ENCODE measurements around the gene TMUB1. TPM values are rescaled to one million over a fixed set of nuclear protein-coding genes. Genes with fewer than 3 reads are reported as not detected.
A peak's percentile ranks its signal among the peaks of the same experiment; 100 is the strongest.

TMUB1 gene
- total RNA-seq, 4 donors from 2014 or later = 33.7 to 78.7 (median 44.2) TPM

DNA sequence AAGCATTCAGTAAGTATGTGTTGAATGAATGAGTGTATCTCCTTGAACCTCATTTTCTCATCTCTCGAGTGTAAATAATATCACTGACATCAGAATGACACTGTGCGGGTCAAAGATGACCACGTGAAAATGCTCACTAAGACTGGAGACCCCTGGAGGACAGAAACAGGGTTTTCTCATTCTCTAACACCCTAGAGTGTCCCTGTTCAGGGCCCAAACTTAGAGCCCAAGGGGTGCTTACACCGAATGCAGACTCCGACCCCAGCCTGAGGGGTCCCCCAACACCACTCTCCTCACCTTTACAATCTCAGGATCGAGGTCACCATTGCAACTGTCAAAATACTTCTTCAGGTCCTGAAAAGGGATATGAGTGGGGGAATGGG, 27.0 kb downstream of the TMUB1 start:
- Histone ChIP-seq H3K36me3 (no peaks in the 10 kb centered on the region), H3K4me1 (peaks cover 30% of the 10 kb centered on the region in 2 donors), H3K27me3 (no peaks in the 10 kb centered on the region), H3K4me3 (replicated peaks in 1 of 3) (no peak overlapping the region), H3K9me3 (no peaks in the 10 kb centered on the region), H3K27ac (no peak overlapping the region)
- WGBS, 2 donors = 88 to 93% methylated on average over 6 of the region's 6 CpGs
- TF ChIP-seq, protein P1, sequence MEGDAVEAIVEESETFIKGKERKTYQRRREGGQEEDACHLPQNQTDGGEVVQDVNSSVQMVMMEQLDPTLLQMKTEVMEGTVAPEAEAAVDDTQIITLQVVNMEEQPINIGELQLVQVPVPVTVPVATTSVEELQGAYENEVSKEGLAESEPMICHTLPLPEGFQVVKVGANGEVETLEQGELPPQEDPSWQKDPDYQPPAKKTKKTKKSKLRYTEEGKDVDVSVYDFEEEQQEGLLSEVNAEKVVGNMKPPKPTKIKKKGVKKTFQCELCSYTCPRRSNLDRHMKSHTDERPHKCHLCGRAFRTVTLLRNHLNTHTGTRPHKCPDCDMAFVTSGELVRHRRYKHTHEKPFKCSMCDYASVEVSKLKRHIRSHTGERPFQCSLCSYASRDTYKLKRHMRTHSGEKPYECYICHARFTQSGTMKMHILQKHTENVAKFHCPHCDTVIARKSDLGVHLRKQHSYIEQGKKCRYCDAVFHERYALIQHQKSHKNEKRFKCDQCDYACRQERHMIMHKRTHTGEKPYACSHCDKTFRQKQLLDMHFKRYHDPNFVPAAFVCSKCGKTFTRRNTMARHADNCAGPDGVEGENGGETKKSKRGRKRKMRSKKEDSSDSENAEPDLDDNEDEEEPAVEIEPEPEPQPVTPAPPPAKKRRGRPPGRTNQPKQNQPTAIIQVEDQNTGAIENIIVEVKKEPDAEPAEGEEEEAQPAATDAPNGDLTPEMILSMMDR (IDR thresholded peaks at IDR 0.05) = no peak
- TF ChIP-seq POLR2A (IDR thresholded peaks at IDR 0.05) = no peak
- no peak for DNase-seq
- intact Hi-C loops (cut with DNase I) = no loop called here

DNA sequence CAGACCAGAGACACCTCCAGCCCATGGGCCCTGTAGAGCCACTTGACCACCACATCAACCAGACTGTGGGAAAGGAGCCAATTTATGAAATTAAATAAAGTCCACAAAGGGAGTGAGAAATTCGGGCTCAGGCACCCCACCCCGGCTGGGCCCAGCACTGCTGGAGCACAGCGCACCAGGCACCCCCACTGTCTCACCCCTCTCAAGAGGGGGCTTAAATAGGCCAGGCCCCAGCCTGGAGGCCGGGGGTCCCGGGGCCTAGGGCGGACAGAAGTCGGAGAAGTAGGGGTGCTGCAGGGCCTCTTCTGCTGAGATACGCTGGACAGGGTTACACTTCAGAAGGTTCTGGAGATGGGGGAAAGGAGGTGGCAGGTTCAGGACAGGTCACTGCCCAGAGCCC, 29.5 kb downstream of the TMUB1 start:
- no peaks in the 10 kb centered on the region for H3K9me3 ChIP-seq
- no peak overlapping the region for H3K4me3 ChIP-seq (replicated peaks in 1 of 3)
- no peak for DNase-seq
- H3K36me3 ChIP-seq = no peaks in the 10 kb centered on the region
- 91 to 94% methylated on average over 7 to 8 of the region's 8 CpGs for WGBS, 2 donors
- H3K4me1 ChIP-seq = peaks cover 14 to 21% of the 10 kb centered on the region in 2 donors
- intact Hi-C loops (cut with DNase I) = no loop called here
- H3K27me3 ChIP-seq = no peaks in the 10 kb centered on the region
- H3K27ac ChIP-seq = no peak overlapping the region
- no peak for TF ChIP-seq POLR2A (IDR thresholded peaks at IDR 0.05)
- TF ChIP-seq, protein P1 (IDR thresholded peaks at IDR 0.05) = no peak

DNA sequence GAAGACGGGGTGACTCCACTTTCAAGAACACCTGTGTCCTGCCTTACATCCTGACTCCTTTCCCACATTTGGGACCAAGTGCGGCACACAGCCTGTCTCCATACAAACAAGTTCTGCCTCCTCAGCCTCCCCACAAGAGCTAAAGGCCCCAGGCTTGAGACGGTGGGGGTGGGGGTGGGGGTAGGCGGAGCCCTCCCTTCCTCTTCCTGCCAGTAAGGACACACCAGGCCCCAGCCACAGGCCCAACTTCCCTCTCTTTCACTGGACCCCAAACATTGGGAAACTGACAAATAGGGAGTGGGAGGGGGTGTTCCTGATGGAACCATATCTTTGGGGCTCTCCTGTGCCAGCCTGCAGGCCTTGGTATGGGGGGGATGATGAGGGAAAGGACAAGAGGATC, 30.2 kb downstream of the TMUB1 start:
- intact Hi-C loops (cut with DNase I) = no loop called here
- no peak for DNase-seq
- H3K36me3 ChIP-seq = no peaks in the 10 kb centered on the region
- TF ChIP-seq, protein P1 (IDR thresholded peaks at IDR 0.05) = no peak
- H3K4me3 ChIP-seq (replicated peaks in 1 of 3) = no peak overlapping the region
- no peaks in the 10 kb centered on the region for H3K9me3 ChIP-seq
- H3K27ac ChIP-seq = no peak overlapping the region
- no peaks in the 10 kb centered on the region for H3K27me3 ChIP-seq
- WGBS, 2 donors = 72 to 78% methylated on average over 4 of the region's 4 CpGs
- peaks cover 9 to 16% of the 10 kb centered on the region in 2 donors for H3K4me1 ChIP-seq

DNA sequence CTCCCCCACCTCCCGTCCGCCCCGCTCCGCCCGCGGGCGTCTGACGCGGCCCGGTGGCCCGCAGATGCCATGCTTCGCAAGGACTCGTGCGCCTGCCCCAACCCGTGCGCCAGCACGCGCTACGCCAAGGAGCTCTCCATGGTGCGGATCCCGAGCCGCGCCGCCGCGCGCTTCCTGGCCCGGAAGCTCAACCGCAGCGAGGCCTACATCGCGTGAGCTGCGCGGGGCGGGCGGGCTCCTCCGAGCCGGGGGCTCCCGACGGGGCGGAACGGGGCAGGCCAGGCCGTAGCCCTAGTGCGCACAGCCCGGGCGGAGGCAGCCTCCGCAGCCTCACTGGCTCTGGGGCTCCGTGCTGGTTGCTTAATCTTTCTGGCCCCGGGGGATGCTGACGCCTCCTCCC, 32.2 kb downstream of the TMUB1 start:
- DNase-seq = peak; percentile 51 to 58
- no peak for TF ChIP-seq POLR2A (IDR thresholded peaks at IDR 0.05)
- TF ChIP-seq, protein P1 (IDR thresholded peaks at IDR 0.05) = no peak
- H3K27ac ChIP-seq = no peak overlapping the region
- H3K4me1 ChIP-seq = peaks cover 0 to 13% of the 10 kb centered on the region in 2 donors
- H3K9me3 ChIP-seq = no peaks in the 10 kb centered on the region
- H3K36me3 ChIP-seq = no peaks in the 10 kb centered on the region
- no peak overlapping the region for H3K4me3 ChIP-seq (replicated peaks in 1 of 3)
- intact Hi-C loops (cut with DNase I) = no loop called here
- H3K27me3 ChIP-seq = no peaks in the 10 kb centered on the region
- WGBS, 2 donors = 3 to 8% methylated on average over 14 to 20 of the region's 50 CpGs

DNA sequence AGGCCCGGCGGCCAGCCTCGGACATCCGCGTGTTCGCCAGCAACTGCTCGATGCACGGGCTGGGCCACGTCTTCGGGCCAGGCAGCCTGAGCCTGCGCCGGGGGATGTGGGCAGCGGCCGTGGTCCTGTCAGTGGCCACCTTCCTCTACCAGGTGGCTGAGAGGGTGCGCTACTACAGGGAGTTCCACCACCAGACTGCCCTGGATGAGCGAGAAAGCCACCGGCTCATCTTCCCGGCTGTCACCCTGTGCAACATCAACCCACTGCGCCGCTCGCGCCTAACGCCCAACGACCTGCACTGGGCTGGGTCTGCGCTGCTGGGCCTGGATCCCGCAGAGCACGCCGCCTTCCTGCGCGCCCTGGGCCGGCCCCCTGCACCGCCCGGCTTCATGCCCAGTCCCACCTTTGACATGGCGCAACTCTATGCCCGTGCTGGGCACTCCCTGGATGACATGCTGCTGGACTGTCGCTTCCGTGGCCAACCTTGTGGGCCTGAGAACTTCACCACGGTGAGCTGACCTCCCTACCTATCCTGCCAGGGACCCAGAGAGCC, 34.3 kb downstream of the TMUB1 start:
- peaks cover 0 to 3% of the 10 kb centered on the region in 2 donors for H3K36me3 ChIP-seq
- TF ChIP-seq POLR2A (IDR thresholded peaks at IDR 0.05) = no peak
- TF ChIP-seq, protein P1 (IDR thresholded peaks at IDR 0.05) = no peak
- H3K27me3 ChIP-seq = no peaks in the 10 kb centered on the region
- no peak overlapping the region for H3K4me3 ChIP-seq (replicated peaks in 1 of 3)
- peaks cover 0 to 13% of the 10 kb centered on the region in 2 donors for H3K4me1 ChIP-seq
- WGBS, 2 donors = 84 to 91% methylated on average over 24 to 27 of the region's 38 CpGs
- no peak for DNase-seq
- no peak overlapping the region for H3K27ac ChIP-seq
- intact Hi-C loops (cut with DNase I) = no loop called here
- no peaks in the 10 kb centered on the region for H3K9me3 ChIP-seq

Measured in thyroid gland (tissue), 4 donors.